HCT116 (cell line): ENCODE results near the gene GRIK1. TPM values are rescaled to one million over a fixed set of nuclear protein-coding genes. Genes with fewer than 3 reads are reported as not detected.

Source experiments
- ATAC-seq: fragments of 200-7000 bp; cut with Tn5 transposase; 2 replicates; pipeline ENCODE4 v1.9.1; 2020; ENCODE audit warnings: mild to moderate bottlenecking, moderate library complexity
- BruUV-seq: library from RNA; stranded (reverse); fragments of 400-500 nt; replicated peaks from 2 replicates; lab custom pipeline; 2021; lab: Mats Ljungman, UMichigan
- CTCF ChIA-PET: fragments of 300-600 bp; sonication (Branson Sonifier 250); formaldehyde crosslinking; loops from one replicate; lab custom pipeline; 2021; ENCODE audit warnings: antibody characterized with exemption; lab: Charles Lee
- POLR2A ChIA-PET: fragments of 300-600, 350-600 bp; sonication (Branson Sonifier 250); formaldehyde crosslinking; loops from one replicate; lab custom pipeline; 2021; ENCODE audit warnings: antibody characterized with exemption; lab: Charles Lee
- RAD21 ChIA-PET, 2 experiments: fragments of 300-600 bp; sonication (Branson Sonifier 250); formaldehyde crosslinking; loops; one replicate each; lab custom pipeline; 2023; ENCODE audit warnings: low total read pairs in 2 of 2; ENCODE audit not compliant: uncharacterized antibody in 2 of 2, unreplicated experiment in 2 of 2, low non-redundant PET in 1 of 2; lab: Charles Lee
- DNase-seq: peaks from one replicate; pipeline ENCODE4 v3.0.0-alpha.2; 2010; ENCODE audit warnings: low read depth, low spot score
- H2AFZ ChIP-seq: fragments of 200-600 bp; shearing (Covaris generic), sonication (generic); 2 replicates; pipeline ENCODE4 v1.6.1; 2017; ENCODE audit warnings: low read depth, mixed run types, mixed read lengths, antibody characterized with exemption, low read length; ENCODE audit not compliant: poor library complexity, severe bottlenecking
- H3K27ac ChIP-seq: 2 replicates; pipeline ENCODE4 v1.5.1; 2012; ENCODE audit warnings: low read depth, low read length
- H3K27me3 ChIP-seq: fragments of 200-600 bp; sonication (generic); 2 replicates; pipeline ENCODE4 v1.6.1; 2016; ENCODE audit warnings: mixed run types, low read length, mixed read lengths; ENCODE audit not compliant: insufficient read depth
- H3K36me3 ChIP-seq, 2 experiments: fragments of 200-500 bp in 1 of 2; fragments of 200-600 bp in 1 of 2; sonication (Bioruptor generic) in 1 of 2; sonication (generic) in 1 of 2; 2 replicates each; pipeline versions ENCODE4 v1.5.1 to v1.6.1; 2014 to 2016; ENCODE audit warnings: low read length in 2 of 2, inconsistent platforms in 1 of 2, mixed read lengths in 1 of 2, mixed run types in 1 of 2; ENCODE audit not compliant: insufficient read depth in 2 of 2, control insufficient read depth in 1 of 2
- H3K4me1 ChIP-seq, 2 experiments: fragments of 200-600 bp in 1 of 2; sonication (generic) in 1 of 2; 2 replicates each; pipeline versions ENCODE4 v1.5.1 to v1.6.1; 2012 to 2017; ENCODE audit warnings: low read length in 2 of 2, inconsistent platforms in 1 of 2, mild to moderate bottlenecking in 1 of 2, mixed read lengths in 1 of 2, mixed run types in 1 of 2, moderate library complexity in 1 of 2; ENCODE audit not compliant: insufficient read depth in 2 of 2, control insufficient read depth in 1 of 2
- H3K4me2 ChIP-seq: fragments of 200-600 bp; sonication (generic); 2 replicates; pipeline ENCODE4 v1.6.1; 2017; ENCODE audit warnings: mixed run types, low read length, mixed read lengths
- H3K4me3 ChIP-seq, 2 experiments: fragments of 200-600 bp in 1 of 2; sonication (generic) in 1 of 2; replicated peaks in 1 of 2; 2 replicates each; pipeline ENCODE4 v1.5.1; 2011 to 2016; ENCODE audit warnings: low read length in 2 of 2, control low read depth in 1 of 2, low read depth in 1 of 2, mild to moderate bottlenecking in 1 of 2, mixed read lengths in 1 of 2, mixed run types in 1 of 2
- H3K79me2 ChIP-seq: fragments of 200-600 bp; sonication (generic); 2 replicates; pipeline ENCODE4 v1.6.1; 2017; ENCODE audit warnings: mild to moderate bottlenecking, mixed run types, low read length, moderate library complexity, mixed read lengths; ENCODE audit not compliant: insufficient read depth
- H3K9ac ChIP-seq: fragments of 200-600 bp; sonication (generic); 2 replicates; pipeline ENCODE4 v1.6.1; 2016; ENCODE audit warnings: low read length, mixed read lengths
- H3K9me2 ChIP-seq: fragments of 200-600 bp; sonication (generic), shearing (Covaris generic); 2 replicates; pipeline ENCODE4 v1.6.1; 2017; ENCODE audit warnings: mixed run types, mild to moderate bottlenecking, moderate library complexity; ENCODE audit not compliant: insufficient read depth
- H3K9me3 ChIP-seq, 2 experiments: fragments of 200-500 bp in 1 of 2; fragments of 200-600 bp in 1 of 2; sonication (Bioruptor generic) in 1 of 2; sonication (generic) in 1 of 2; 2 replicates each; pipeline ENCODE4 v1.6.1; 2014 to 2017; ENCODE audit warnings: low read length in 2 of 2, mixed read lengths in 2 of 2, inconsistent platforms in 1 of 2, low read depth in 1 of 2, mild to moderate bottlenecking in 1 of 2, mixed run types in 1 of 2, moderate library complexity in 1 of 2; ENCODE audit not compliant: control insufficient read depth in 1 of 2, insufficient read depth in 1 of 2
- H4K20me1 ChIP-seq: fragments of 200-600 bp; sonication (generic), shearing (Covaris generic); 2 replicates; pipeline ENCODE4 v1.6.1; 2017; ENCODE audit warnings: mixed run types, mild to moderate bottlenecking, moderate library complexity; ENCODE audit not compliant: insufficient read depth
- CBX3 ChIP-seq: IDR thresholded peaks from 2 replicates; pipeline ENCODE4 v1.6.1; 2012; ENCODE audit warnings: low read depth
- CTCF ChIP-seq, 3 experiments: fragments of 200-600 bp in 1 of 3; sonication (generic) in 1 of 3; IDR thresholded peaks in 2 of 3; conservative IDR thresholded peaks in 1 of 3; 2 replicates each; pipeline ENCODE4 v1.5.1; 2012 to 2017; ENCODE audit warnings: low read depth in 2 of 3, low read length in 2 of 3, antibody characterized with exemption in 1 of 3, borderline replicate concordance in 1 of 3, control low read depth in 1 of 3, mild to moderate bottlenecking in 1 of 3, mixed read lengths in 1 of 3, mixed run types in 1 of 3, moderate library complexity in 1 of 3; ENCODE audit not compliant: insufficient read depth in 1 of 3
- EGR1 ChIP-seq: IDR thresholded peaks from 2 replicates; pipeline ENCODE4 v1.6.1; 2012; ENCODE audit warnings: low read depth
- EZH2phosphoT487 ChIP-seq: fragments of 200-600 bp; IDR thresholded peaks from 2 replicates; pipeline ENCODE4 v1.6.1; 2018; ENCODE audit warnings: antibody characterized with exemption, borderline replicate concordance
- FOSL1 ChIP-seq: IDR thresholded peaks from 2 replicates; pipeline ENCODE4 v1.6.1; 2012; ENCODE audit warnings: low read depth
- JUND ChIP-seq: IDR thresholded peaks from 2 replicates; pipeline ENCODE4 v1.6.1; 2012
- MAX ChIP-seq: IDR thresholded peaks from 2 replicates; pipeline ENCODE4 v1.6.1; 2012
- POLR2AphosphoS5 ChIP-seq: IDR thresholded peaks from 2 replicates; pipeline ENCODE4 v1.6.1; 2011; ENCODE audit warnings: mild to moderate bottlenecking, low read depth, low read length, moderate library complexity
- REST ChIP-seq: IDR thresholded peaks from 2 replicates; pipeline ENCODE4 v1.6.1; 2012; ENCODE audit warnings: low read depth
- SIN3A ChIP-seq: IDR thresholded peaks from 2 replicates; pipeline ENCODE4 v1.6.1; 2012; ENCODE audit warnings: low read depth
- SP1 ChIP-seq: IDR thresholded peaks from 2 replicates; pipeline ENCODE4 v1.6.1; 2012; ENCODE audit warnings: low read depth
- ZBTB33 ChIP-seq: IDR thresholded peaks from 2 replicates; pipeline ENCODE4 v1.6.1; 2011; ENCODE audit warnings: mild to moderate bottlenecking, low read length, moderate library complexity; ENCODE audit not compliant: insufficient replicate concordance; ENCODE audit errors: extremely low read depth
- ZFX ChIP-seq: fragments of 450-650 bp; IDR thresholded peaks from 2 replicates; pipeline ENCODE4 v1.6.1; 2017
- ZNF274 ChIP-seq: fragments of 200-500 bp; sonication (Bioruptor generic); IDR thresholded peaks from 2 replicates; pipeline ENCODE4 v1.6.1; 2014; ENCODE audit warnings: mild to moderate bottlenecking, low read depth, low read length, inconsistent platforms
- intact Hi-C: fragments of 100-400 bp; cut with micrococcal nuclease; formaldehyde crosslinking; loops from 2 replicates; pipeline ENCODE4 v1.10.0; 2022
- total RNA-seq: library from RNA; stranded (reverse); gene quantifications from one replicate; pipeline ENCODE4 v1.2.1, GENCODE V29; 2021; ENCODE audit not compliant: unreplicated experiment

The GRIK1 gene
- total RNA-seq, 1 experiment from 2014 or later: not detected

GRCh38 chr21:29939104-29939923 is 482 bp downstream of the GRIK1 start:
- H3K9me3 ChIP-seq: peaks cover 13 to 21% of the 10 kb centered on the region in 2 experiments; a peak in 2 of 4 replicates
- H2AFZ ChIP-seq: no peak overlapping the region
- no peaks in the 10 kb centered on the region for H3K4me1 ChIP-seq
- POLR2A ChIA-PET: no interaction called here
- DNase-seq (no peak), ATAC-seq (no peak)
- no peaks in the 10 kb centered on the region for H3K36me3 ChIP-seq
- no peak overlapping the region for H3K9ac ChIP-seq
- intact Hi-C loops: no loop called here
- RAD21 ChIA-PET: no interaction called here
- no peaks in the 10 kb centered on the region for H3K79me2 ChIP-seq
- H3K4me2 ChIP-seq: no peak overlapping the region
- CTCF ChIA-PET: no interaction called here
- H4K20me1 ChIP-seq: no peaks in the 10 kb centered on the region
- no peaks in the 10 kb centered on the region for H3K27me3 ChIP-seq
- H3K27ac ChIP-seq: no peak overlapping the region
- TF ChIP-seq MAX: no peak
- no peak for TF ChIP-seq SIN3A
- no peak for TF ChIP-seq POLR2AphosphoS5
- TF ChIP-seq ZFX: no peak
- TF ChIP-seq SP1: no peak
- TF ChIP-seq EZH2phosphoT487: no peak
- TF ChIP-seq JUND: no peak
- no peak for TF ChIP-seq FOSL1
- no peak for TF ChIP-seq ZBTB33
- no peak for TF ChIP-seq CBX3
- no peak for TF ChIP-seq EGR1
- TF ChIP-seq CTCF (IDR thresholded peaks at IDR 0.05 in 2 of 3, conservative IDR thresholded peaks at IDR 0.05 in 1 of 3; ENCODE audit: borderline replicate concordance in 1 of 3, insufficient read depth in 1 of 3, low read depth in 2 of 3, low read length in 2 of 3): no peak
- TF ChIP-seq REST: no peak
- no peak for TF ChIP-seq ZNF274
- no peak overlapping the region for H3K4me3 ChIP-seq
- BruUV-seq: no TSS peak
- no peaks in the 10 kb centered on the region for H3K9me2 ChIP-seq
